ENCODE measurements around the gene UAP1L1.
"Not testable (repeated sequence)": the region's sequence is repeated elsewhere in the genome, so short reads cannot be mapped to it uniquely, and the experiment has no call there.

Gene UAP1L1

GRCh38 chr9:137116728-137117127, 39.4 kb downstream of the UAP1L1 start:
- DNase-seq = no peak

GRCh38 chr9:137117269-137117731, 40.0 kb downstream of the UAP1L1 start:
- DNase-seq = no peak

- DNase-seq = not testable (repeated sequence)
Observed at GRCh38 chr9:137118092-137118603, 40.8 kb downstream of the UAP1L1 start.

GRCh38 chr9:137121927-137122795, 44.8 kb downstream of the UAP1L1 start:
- not testable (repeated sequence) for DNase-seq

GRCh38 chr9:137122796-137123467, 45.6 kb downstream of the UAP1L1 start:
- not testable (repeated sequence) for DNase-seq

- no peak for DNase-seq
Observed at GRCh38 chr9:137123468-137123837, 46.1 kb downstream of the UAP1L1 start.

- not testable (repeated sequence) for DNase-seq
Observed at GRCh38 chr9:137123952-137124462, 46.7 kb downstream of the UAP1L1 start.

- no peak for DNase-seq
Observed at GRCh38 chr9:137126786-137127185, 49.5 kb downstream of the UAP1L1 start.

- no peak for DNase-seq
Observed at GRCh38 chr9:137127301-137128157, 50.2 kb downstream of the UAP1L1 start.

- no peak for DNase-seq
Observed at GRCh38 chr9:137128158-137128861, 51.0 kb downstream of the UAP1L1 start.

- DNase-seq = no peak
Observed at GRCh38 chr9:137128862-137129455, 51.6 kb downstream of the UAP1L1 start.

GRCh38 chr9:137129456-137130175, 52.3 kb downstream of the UAP1L1 start:
- DNase-seq = peak; percentile 87

GRCh38 chr9:137130176-137130755, 52.9 kb downstream of the UAP1L1 start:
- DNase-seq = no peak

Data from NCI-H2107 (cell line).